ENCODE results near the gene SHROOM4. TPM values are rescaled to one million over a fixed set of nuclear protein-coding genes. Genes with fewer than 3 reads are reported as not detected.
A peak's percentile ranks its signal among the peaks of the same experiment; 100 is the strongest.

SHROOM4 gene
- total RNA-seq, 1 donor from 2014 or later, result 5.7 TPM

DNA sequence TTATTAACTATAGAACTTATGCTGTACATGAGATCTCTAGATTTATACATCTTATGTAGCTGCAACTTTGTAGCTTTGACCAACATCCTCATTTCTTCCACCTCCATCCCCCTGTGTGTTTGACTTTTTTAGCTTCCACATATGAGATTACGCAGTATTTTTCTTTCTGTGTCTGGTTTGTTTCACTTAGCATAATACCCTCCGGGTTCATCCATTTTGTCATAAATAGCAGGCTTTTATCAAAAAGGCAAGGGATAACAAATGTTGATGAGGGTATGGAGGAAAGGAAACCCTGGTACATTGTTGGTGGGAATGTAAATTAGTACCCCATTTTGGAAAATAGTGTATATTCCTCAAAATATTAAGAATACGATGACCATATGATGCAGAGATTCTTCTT is 227.0 kb downstream of the SHROOM4 start:
- H3K27me3 Mint-ChIP-seq, result no peaks in the 10 kb centered on the region
- TF ChIP-seq, protein P1, sequence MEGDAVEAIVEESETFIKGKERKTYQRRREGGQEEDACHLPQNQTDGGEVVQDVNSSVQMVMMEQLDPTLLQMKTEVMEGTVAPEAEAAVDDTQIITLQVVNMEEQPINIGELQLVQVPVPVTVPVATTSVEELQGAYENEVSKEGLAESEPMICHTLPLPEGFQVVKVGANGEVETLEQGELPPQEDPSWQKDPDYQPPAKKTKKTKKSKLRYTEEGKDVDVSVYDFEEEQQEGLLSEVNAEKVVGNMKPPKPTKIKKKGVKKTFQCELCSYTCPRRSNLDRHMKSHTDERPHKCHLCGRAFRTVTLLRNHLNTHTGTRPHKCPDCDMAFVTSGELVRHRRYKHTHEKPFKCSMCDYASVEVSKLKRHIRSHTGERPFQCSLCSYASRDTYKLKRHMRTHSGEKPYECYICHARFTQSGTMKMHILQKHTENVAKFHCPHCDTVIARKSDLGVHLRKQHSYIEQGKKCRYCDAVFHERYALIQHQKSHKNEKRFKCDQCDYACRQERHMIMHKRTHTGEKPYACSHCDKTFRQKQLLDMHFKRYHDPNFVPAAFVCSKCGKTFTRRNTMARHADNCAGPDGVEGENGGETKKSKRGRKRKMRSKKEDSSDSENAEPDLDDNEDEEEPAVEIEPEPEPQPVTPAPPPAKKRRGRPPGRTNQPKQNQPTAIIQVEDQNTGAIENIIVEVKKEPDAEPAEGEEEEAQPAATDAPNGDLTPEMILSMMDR (IDR thresholded peaks at IDR 0.05; ENCODE audit: unreplicated experiment), result no peak
- H3K4me3 Mint-ChIP-seq (ENCODE audit: low read depth), result no peak overlapping the region
- H3K4me1 Mint-ChIP-seq (ENCODE audit: low read depth), result no peaks in the 10 kb centered on the region
- no peak for DNase-seq (ENCODE audit: low spot score, unreplicated experiment)
- H3K36me3 Mint-ChIP-seq (ENCODE audit: insufficient read depth), result no peaks in the 10 kb centered on the region
- H3K9me3 Mint-ChIP-seq (ENCODE audit: low read depth), result peaks cover 14% of the 10 kb centered on the region
- no peak overlapping the region for H3K27ac Mint-ChIP-seq

DNA sequence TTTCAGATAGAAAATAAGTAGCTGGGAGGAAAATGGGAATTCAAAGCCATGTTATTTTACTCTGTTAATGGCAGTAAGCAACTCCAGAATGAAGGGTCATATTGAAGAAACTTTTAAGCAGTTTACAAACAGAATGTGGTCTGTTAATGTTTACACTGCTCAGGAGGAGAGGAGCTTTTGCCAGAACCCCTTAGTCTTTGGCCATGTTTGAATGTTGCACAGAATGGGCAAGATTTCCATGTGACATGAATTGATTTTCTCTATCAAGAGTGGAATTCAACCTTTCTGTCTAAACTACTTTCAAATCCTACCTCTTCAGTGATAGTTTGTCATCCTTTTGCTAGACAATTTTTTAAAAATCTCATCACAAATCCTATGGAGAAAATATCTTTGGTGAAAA is 227.6 kb downstream of the SHROOM4 start:
- Mint-ChIP-seq H3K36me3 (ENCODE audit: insufficient read depth) (no peaks in the 10 kb centered on the region), H3K4me3 (ENCODE audit: low read depth) (no peak overlapping the region), H3K9me3 (ENCODE audit: low read depth) (peaks cover 18% of the 10 kb centered on the region), H3K4me1 (ENCODE audit: low read depth) (no peaks in the 10 kb centered on the region), H3K27me3 (no peaks in the 10 kb centered on the region), H3K27ac (no peak overlapping the region)
- TF ChIP-seq, protein P1 (IDR thresholded peaks at IDR 0.05; ENCODE audit: unreplicated experiment), result no peak
- no peak for DNase-seq (ENCODE audit: low spot score, unreplicated experiment)

DNA sequence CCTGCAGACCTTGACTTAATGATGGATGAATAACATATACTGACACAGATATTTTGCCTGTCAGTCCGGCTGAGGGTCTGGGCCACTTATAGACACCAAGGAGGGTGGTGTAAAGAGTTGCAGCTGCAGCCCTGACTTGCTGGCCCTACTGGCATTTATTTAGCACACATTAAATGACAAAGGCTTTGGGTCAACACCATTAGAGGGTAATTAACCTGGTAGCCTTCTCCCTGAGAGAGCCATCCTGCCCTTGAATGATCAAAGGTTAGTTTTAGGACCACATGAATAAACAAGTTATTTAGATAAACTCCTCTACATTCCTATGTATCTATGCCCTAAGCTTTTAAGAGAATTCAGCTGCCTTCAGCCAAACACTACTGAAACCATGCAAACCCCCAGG is 232.6 kb downstream of the SHROOM4 start:
- TF ChIP-seq, protein P1 (IDR thresholded peaks at IDR 0.05; ENCODE audit: unreplicated experiment), result no peak
- H3K9me3 Mint-ChIP-seq (ENCODE audit: low read depth), result peaks cover 17% of the 10 kb centered on the region
- no peak overlapping the region for H3K27ac Mint-ChIP-seq
- H3K36me3 Mint-ChIP-seq (ENCODE audit: insufficient read depth), result no peaks in the 10 kb centered on the region
- H3K4me1 Mint-ChIP-seq (ENCODE audit: low read depth), result no peaks in the 10 kb centered on the region
- H3K27me3 Mint-ChIP-seq, result no peaks in the 10 kb centered on the region
- H3K4me3 Mint-ChIP-seq (ENCODE audit: low read depth), result no peak overlapping the region
- no peak for DNase-seq (ENCODE audit: low spot score, unreplicated experiment)

DNA sequence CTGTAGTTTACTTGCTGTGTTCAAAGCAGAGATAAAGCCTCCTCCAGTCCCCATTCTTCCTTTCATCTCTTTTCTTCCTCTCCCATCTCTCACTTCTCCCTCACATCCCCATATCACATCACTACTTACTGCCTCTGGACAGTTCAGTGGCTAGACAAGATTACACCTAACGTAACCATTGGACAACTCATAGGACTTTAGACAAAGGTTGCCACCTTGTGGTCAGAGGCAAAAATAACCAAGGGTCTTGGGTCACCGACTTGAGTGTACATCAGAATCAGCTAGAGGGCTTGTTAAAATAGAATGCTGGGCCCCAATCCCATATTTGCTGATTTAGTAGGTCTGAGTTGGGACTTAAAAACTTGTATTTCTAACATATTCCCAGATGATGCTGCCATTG is 234.0 kb downstream of the SHROOM4 start:
- H3K27me3 Mint-ChIP-seq, result no peaks in the 10 kb centered on the region
- H3K27ac Mint-ChIP-seq, result no peak overlapping the region
- no peaks in the 10 kb centered on the region for H3K4me1 Mint-ChIP-seq (ENCODE audit: low read depth)
- H3K9me3 Mint-ChIP-seq (ENCODE audit: low read depth), result peaks cover 17% of the 10 kb centered on the region
- no peaks in the 10 kb centered on the region for H3K36me3 Mint-ChIP-seq (ENCODE audit: insufficient read depth)
- no peak for DNase-seq (ENCODE audit: low spot score, unreplicated experiment)
- TF ChIP-seq, protein P1 (IDR thresholded peaks at IDR 0.05; ENCODE audit: unreplicated experiment), result peak; percentile 61
- H3K4me3 Mint-ChIP-seq (ENCODE audit: low read depth), result no peak overlapping the region

DNA sequence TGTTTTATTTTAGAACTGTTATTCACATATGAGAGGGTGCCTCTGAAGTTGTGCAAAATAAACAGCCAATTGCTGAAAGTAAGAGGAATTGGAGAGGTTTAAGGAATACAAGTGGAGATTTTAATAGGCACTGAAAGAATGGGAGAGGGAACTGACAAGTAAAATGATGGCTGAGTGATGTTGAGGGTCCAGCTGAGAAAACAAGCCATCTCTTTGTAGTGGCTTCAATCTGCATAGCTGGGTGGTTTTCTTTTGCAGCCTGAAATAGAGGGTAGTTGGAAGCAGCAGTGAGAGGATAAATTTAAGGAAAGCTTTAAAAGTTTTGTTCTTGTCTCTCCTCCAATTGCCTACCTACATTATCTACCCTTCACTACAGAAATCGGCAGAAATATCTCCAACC is 236.7 kb downstream of the SHROOM4 start:
- TF ChIP-seq, protein P1 (IDR thresholded peaks at IDR 0.05; ENCODE audit: unreplicated experiment), result no peak
- H3K27ac Mint-ChIP-seq, result no peak overlapping the region
- DNase-seq (ENCODE audit: low spot score, unreplicated experiment), result no peak

More for the DNA sequence above, 236.7 kb downstream of the SHROOM4 start:
- Mint-ChIP-seq H3K9me3 (ENCODE audit: low read depth) (peaks cover 10% of the 10 kb centered on the region), H3K4me3 (ENCODE audit: low read depth) (no peak overlapping the region), H3K27me3 (no peaks in the 10 kb centered on the region), H3K36me3 (ENCODE audit: insufficient read depth) (no peaks in the 10 kb centered on the region), H3K4me1 (ENCODE audit: low read depth) (no peaks in the 10 kb centered on the region)

Data from progenitor cell of endocrine pancreas (in vitro differentiated cells).